Activated CD8-positive, alpha-beta memory T cell treated with anti-CD3 and anti-CD28 coated beads, Interleukin-2, amount 10 ng/mL, durations not matched to agents 7 days and 5 days (primary cell): Measurements from ENCODE around the gene KIF20A. TPM values are rescaled to one million over a fixed set of nuclear protein-coding genes. Genes with fewer than 3 reads are reported as not detected.

Experiments
- ATAC-seq: fragments of 150-1000 bp; cut with Tn5 transposase; one replicate; pipeline ENCODE4 v1.10.0; 2021; ENCODE audit warnings: moderate library complexity
- CTCF ChIA-PET: fragments of 350-600 bp; sonication (Branson Sonifier 250); formaldehyde crosslinking; loops from one replicate; lab custom pipeline; 2021; ENCODE audit warnings: antibody characterized with exemption; lab: Charles Lee
- DNase-seq: peaks from one replicate; pipeline ENCODE4 v3.0.0-alpha.2; 2020
- H3K27ac Mint-ChIP-seq: one replicate; pipeline ENCODE4 v1.8.0; 2021; ENCODE audit warnings: mild to moderate bottlenecking, mixed read lengths
- H3K27me3 Mint-ChIP-seq: one replicate; pipeline ENCODE4 v1.8.0; 2021; ENCODE audit warnings: mixed read lengths
- H3K36me3 Mint-ChIP-seq: one replicate; pipeline ENCODE4 v1.8.0; 2021; ENCODE audit warnings: mild to moderate bottlenecking, mixed read lengths
- H3K4me1 Mint-ChIP-seq: one replicate; pipeline ENCODE4 v1.8.0; 2021; ENCODE audit warnings: mixed read lengths
- H3K4me3 Mint-ChIP-seq: one replicate; pipeline ENCODE4 v1.8.0; 2021; ENCODE audit warnings: mild to moderate bottlenecking, moderate library complexity, mixed read lengths
- H3K9me3 Mint-ChIP-seq: one replicate; pipeline ENCODE4 v1.8.0; 2022; ENCODE audit warnings: low read depth, mixed read lengths
- total RNA-seq, 2 experiments: library from RNA; stranded (reverse); gene quantifications; one replicate each; pipeline ENCODE4 v1.2.3, GENCODE V29; 2021

KIF20A gene
- total RNA-seq, 2 experiments from 2014 or later: 61.7 to 64.3 TPM

DNA sequence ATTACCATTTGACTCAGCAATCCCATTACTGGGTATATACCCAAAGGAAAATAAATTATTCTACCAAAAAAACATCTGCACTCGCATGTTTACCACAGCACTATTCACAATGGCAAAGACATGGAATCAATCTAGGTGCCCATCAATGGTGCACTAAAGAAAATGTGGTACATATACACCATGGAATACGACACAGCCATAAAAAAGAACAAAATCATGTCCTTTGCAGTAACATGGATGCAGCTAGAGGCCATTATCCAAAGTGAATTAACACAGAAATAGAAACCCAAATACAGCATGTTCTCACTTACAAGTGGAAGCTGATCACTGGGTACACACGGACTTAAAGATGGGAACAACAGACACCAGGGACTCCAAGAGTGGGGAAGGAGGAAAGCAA, 32.1 kb downstream of the KIF20A start:
- Mint-ChIP-seq H3K27ac (no peak overlapping the region), H3K9me3 (no peaks in the 10 kb centered on the region), H3K36me3 (peaks cover 13% of the 10 kb centered on the region), H3K4me1 (peaks cover 27% of the 10 kb centered on the region), H3K27me3 (no peaks in the 10 kb centered on the region), H3K4me3 (peak overlapping the region; percentile 41)
- ATAC-seq (no peak), DNase-seq (no peak)
- CTCF ChIA-PET: interaction anchor here (0.8 to 1.0 kb wide), 2 partner anchors 11 to 129 kb away, joined by 3 read pairs; no protein-coding TSS in a partner anchor

DNA sequence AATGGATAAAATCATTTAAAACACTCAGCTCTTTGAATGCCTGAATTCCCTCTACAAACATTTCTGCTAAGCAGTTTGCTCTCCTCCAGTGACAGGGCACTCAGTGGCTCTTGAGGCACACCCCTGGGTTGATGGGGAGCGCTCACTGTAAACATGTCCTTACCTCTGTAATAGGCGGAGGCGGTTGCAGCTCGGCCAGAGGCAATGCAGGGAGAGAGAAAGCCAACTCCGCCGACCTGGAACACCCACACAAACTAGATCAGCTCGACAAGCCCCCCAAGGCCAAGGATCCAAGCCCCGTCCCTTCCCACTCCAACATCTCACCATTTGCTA, 33.9 kb downstream of the KIF20A start:
- Mint-ChIP-seq H3K9me3 (no peaks in the 10 kb centered on the region), H3K27me3 (no peaks in the 10 kb centered on the region), H3K27ac (peak overlapping the region; percentile 99), H3K4me1 (peaks cover 27% of the 10 kb centered on the region), H3K4me3 (peak overlapping the region; percentile 97), H3K36me3 (peaks cover 10% of the 10 kb centered on the region)
- ATAC-seq (peak; percentile 32), DNase-seq (no peak)
- CTCF ChIA-PET: interaction anchor here (1.0 to 3.7 kb wide), 5 partner anchors 10 to 250 kb away, joined by 3 to 28 read pairs (median 4); partner anchors contain the start of gene KDM3B

DNA sequence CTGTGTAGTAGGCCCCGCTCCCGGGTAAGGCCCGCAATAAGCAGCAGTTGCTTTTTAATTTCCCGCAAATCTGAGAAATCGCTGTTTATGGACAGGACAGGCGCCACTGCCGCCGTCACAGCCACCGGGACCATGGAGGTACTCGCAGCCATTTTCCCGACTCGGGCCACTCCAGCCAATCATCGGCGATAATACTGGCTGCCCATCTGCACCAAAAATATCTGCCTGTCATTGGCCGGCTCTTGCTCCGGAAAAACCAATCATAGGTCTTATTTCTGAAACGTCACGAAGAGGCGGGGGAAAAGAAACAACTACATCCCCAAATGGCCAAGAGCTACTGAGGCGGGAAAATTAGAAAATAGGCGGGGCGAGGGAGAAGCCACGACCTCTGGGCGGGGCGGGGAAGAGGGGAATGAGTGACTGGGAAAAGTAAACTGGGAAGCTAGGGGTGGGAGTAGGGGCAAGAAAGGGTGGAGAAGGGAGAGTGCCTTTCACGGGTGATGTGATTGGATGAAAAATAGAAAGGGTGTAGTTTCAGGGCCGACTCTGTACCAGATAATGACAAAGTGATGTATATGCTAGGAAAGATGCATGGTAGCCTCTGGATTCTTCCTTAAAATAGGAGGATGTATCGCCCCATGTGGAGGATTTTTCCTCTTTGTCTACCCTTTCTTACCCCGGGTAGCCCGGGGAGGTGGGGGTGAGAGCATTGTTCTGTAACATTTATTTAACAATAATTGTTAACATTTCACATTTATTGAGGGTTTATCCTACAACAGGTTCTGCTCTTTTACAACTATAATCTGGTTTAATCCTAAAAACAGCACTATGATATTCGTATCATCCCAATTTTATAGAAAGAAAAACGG, 34.5 kb downstream of the KIF20A start, which contains the start of gene CDC23:
Gene CDC23, minus strand, starts transcription at position 163 of the 869 bp plus-strand sequence. Its CDS starts 11 bp downstream, at position 152.
- no peaks in the 10 kb centered on the region for H3K9me3 Mint-ChIP-seq
- peak; percentile 96 for DNase-seq
- ATAC-seq: peak; percentile 100
- H3K36me3 Mint-ChIP-seq: peaks cover 7% of the 10 kb centered on the region
- CTCF ChIA-PET: interaction anchor here (1.0 to 3.7 kb wide), 5 partner anchors 10 to 250 kb away, joined by 3 to 28 read pairs (median 4); partner anchors contain the start of gene KDM3B
- peak within 1 kb of the TSS; percentile 97 for H3K4me3 Mint-ChIP-seq
- peaks cover 23% of the 10 kb centered on the region for H3K4me1 Mint-ChIP-seq
- peak within 1 kb of the TSS; percentile 99 for H3K27ac Mint-ChIP-seq
- H3K27me3 Mint-ChIP-seq: no peaks in the 10 kb centered on the region

DNA sequence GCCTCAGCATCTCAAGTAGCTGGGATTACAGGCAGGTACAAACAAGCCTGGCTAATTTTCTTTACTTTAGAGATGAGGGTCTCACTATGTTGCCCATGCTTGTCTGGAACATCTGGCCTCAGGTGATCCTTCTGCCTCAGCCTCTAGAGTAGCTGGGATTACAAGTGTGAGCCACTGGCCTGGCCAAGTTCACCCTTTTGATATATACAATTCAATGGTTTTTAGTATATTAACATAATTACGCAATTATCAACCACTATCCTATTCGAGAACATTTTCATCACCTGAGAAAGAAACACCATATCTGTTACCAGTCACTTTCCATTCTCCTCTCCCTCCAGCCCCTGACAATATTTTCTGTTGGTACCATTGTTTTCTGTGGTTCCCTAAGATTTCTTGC, 37.9 kb downstream of the KIF20A start:
- DNase-seq: no peak
- peaks cover 14% of the 10 kb centered on the region for H3K4me1 Mint-ChIP-seq
- no peak for ATAC-seq
- H3K4me3 Mint-ChIP-seq: no peak overlapping the region
- no peak overlapping the region for H3K27ac Mint-ChIP-seq
- no peaks in the 10 kb centered on the region for H3K9me3 Mint-ChIP-seq
- peaks cover 10% of the 10 kb centered on the region for H3K27me3 Mint-ChIP-seq
- peaks cover 3% of the 10 kb centered on the region for H3K36me3 Mint-ChIP-seq
- CTCF ChIA-PET: interaction anchor here (0.9 kb wide), 1 partner anchor 194 kb away, joined by 4 read pairs; no protein-coding TSS in a partner anchor

DNA sequence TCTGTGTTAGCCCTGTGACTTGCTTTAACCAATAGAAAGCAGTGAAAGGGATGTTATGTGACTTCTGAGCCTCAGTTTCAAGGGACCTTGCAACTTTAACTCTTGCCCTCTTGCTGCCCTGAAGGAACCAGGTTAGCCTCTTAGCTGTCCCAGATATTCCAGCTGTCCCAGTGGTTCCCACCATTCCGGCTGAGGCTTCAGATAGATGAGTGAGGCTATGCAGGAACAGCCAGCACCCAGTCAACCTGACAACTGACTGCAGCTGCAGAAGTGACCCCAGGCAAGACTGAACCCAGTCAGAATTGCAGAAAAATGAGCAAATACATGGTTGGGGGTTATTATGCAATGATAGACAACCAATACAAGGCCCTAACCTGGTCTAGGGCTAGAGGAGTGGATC, 44.6 kb downstream of the KIF20A start:
- ATAC-seq (no peak), DNase-seq (no peak)
- no peak overlapping the region for H3K4me3 Mint-ChIP-seq
- peaks cover 26% of the 10 kb centered on the region for H3K27me3 Mint-ChIP-seq
- no peaks in the 10 kb centered on the region for H3K9me3 Mint-ChIP-seq
- no peaks in the 10 kb centered on the region for H3K36me3 Mint-ChIP-seq
- H3K4me1 Mint-ChIP-seq: peaks cover 6% of the 10 kb centered on the region
- CTCF ChIA-PET: interaction anchor here (0.6 to 1.5 kb wide), 11 partner anchors 11 to 188 kb away, joined by 3 to 4 read pairs (median 4); partner anchors contain the start of genes CDC23 and CDC25C
- no peak overlapping the region for H3K27ac Mint-ChIP-seq

GRCh38 chr5:138224712-138225111, 45.8 kb downstream of the KIF20A start:
- Mint-ChIP-seq H3K4me3 (no peak overlapping the region), H3K27ac (no peak overlapping the region)
- no peak for ATAC-seq

GRCh38 chr5:138226910-138227309, 48.0 kb downstream of the KIF20A start:
- H3K36me3 Mint-ChIP-seq: no peaks in the 10 kb centered on the region
- peaks cover 26% of the 10 kb centered on the region for H3K27me3 Mint-ChIP-seq
- no peaks in the 10 kb centered on the region for H3K9me3 Mint-ChIP-seq
- no peak overlapping the region for H3K27ac Mint-ChIP-seq
- peaks cover 6% of the 10 kb centered on the region for H3K4me1 Mint-ChIP-seq
- CTCF ChIA-PET: no interaction called here
- H3K4me3 Mint-ChIP-seq: no peak overlapping the region
- ATAC-seq: no peak
- DNase-seq: no peak

More at GRCh38 chr5:138224712-138225111, 45.8 kb downstream of the KIF20A start:
- Mint-ChIP-seq H3K27me3 (peaks cover 20% of the 10 kb centered on the region), H3K4me1 (peaks cover 6% of the 10 kb centered on the region), H3K9me3 (no peaks in the 10 kb centered on the region), H3K36me3 (no peaks in the 10 kb centered on the region)
- no peak for DNase-seq
- CTCF ChIA-PET: interaction anchor here (1.2 kb wide), 2 partner anchors 45 to 186 kb away, joined by 3 to 4 read pairs; no protein-coding TSS in a partner anchor

DNA sequence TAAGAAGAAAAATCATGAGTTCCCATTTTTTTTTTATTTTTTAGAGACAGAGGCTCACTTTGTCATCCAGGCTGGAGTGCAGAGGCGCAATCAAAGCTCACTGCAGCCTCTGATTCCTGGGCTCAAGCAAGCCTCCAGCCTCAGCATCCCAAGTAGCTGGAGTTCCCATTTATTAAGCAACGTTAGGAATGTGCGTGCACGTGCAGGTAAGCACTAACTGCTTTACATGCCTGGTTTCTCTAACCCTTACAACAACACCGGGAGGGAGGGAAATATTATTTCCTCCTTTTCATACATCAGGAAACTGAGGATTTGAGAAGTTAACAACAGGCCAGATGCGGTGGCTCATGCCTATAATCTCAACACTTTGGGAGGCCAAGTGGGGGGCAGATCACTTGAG, 50.5 kb downstream of the KIF20A start:
- Mint-ChIP-seq H3K27me3 (peaks cover 27% of the 10 kb centered on the region), H3K4me3 (no peak overlapping the region), H3K36me3 (no peaks in the 10 kb centered on the region), H3K27ac (no peak overlapping the region), H3K9me3 (no peaks in the 10 kb centered on the region), H3K4me1 (no peaks in the 10 kb centered on the region)
- DNase-seq (no peak), ATAC-seq (no peak)
- CTCF ChIA-PET: interaction anchor here (0.7 to 1.5 kb wide), 2 partner anchors 10 to 340 kb away, joined by 3 to 4 read pairs; no protein-coding TSS in a partner anchor

DNA sequence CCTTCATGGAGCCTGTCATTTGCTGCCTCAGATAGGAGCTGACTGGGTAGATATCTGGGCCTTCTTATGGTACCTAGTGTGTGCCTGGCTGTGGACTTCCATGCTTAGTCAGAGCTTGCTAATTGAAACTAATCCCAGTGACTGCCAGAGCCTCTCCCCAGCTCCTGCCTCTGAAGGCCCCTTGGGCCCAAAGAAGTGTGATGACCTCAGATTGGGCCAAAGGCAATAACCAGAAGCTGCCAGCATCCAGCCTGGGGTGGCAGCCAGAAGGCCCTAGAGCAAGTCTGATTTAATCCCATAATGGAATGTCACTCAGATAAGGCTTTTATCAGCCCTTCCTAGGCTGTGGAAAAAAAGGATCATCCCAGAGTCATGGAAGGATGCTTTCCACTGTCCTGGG, 51.3 kb downstream of the KIF20A start:
- no peak for ATAC-seq

DNA sequence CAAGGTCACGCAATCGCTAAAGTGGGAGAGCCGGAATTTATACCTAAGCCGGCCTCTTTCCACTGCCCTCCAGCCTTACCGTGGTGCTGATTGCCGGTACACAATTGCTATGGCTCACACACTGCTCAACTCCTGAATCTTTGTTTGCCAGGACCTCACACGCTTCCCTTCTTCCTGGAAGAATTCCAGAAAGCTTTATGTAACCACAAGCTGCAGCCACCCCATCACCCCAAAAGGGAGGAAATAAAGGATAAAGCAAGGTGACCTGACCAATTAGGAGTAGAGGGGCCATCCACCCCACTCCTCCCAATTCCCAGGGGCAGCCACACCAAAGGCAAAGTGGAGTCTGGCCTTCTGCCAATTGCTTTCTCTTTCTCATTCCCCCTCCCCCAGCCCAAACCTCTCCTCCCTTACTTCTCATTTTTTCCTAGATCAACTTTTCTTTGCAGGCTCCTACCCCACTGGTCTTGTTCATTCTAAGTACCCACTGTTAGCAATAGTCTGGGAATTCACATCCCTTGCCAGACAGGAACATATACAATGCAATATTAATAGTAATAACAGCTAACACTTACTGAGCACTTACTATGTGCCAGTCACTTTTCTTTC, 52.2 kb downstream of the KIF20A start:
- Mint-ChIP-seq H3K36me3 (no peaks in the 10 kb centered on the region), H3K27ac (no peak overlapping the region), H3K27me3 (peaks cover 22% of the 10 kb centered on the region), H3K4me3 (no peak overlapping the region), H3K9me3 (no peaks in the 10 kb centered on the region), H3K4me1 (no peaks in the 10 kb centered on the region)
- ATAC-seq (no peak), DNase-seq (no peak)
- CTCF ChIA-PET: interaction anchor here (0.5 to 1.3 kb wide), 3 partner anchors 10 to 317 kb away, joined by 3 read pairs; no protein-coding TSS in a partner anchor

More for the DNA sequence above, 51.3 kb downstream of the KIF20A start:
- Mint-ChIP-seq H3K27me3 (peaks cover 28% of the 10 kb centered on the region), H3K9me3 (no peaks in the 10 kb centered on the region), H3K36me3 (no peaks in the 10 kb centered on the region), H3K4me1 (no peaks in the 10 kb centered on the region), H3K4me3 (no peak overlapping the region), H3K27ac (no peak overlapping the region)
- CTCF ChIA-PET: interaction anchor here (1.3 to 1.5 kb wide), 2 partner anchors 9 to 10 kb away, joined by 3 to 4 read pairs; no protein-coding TSS in a partner anchor
- DNase-seq: no peak

DNA sequence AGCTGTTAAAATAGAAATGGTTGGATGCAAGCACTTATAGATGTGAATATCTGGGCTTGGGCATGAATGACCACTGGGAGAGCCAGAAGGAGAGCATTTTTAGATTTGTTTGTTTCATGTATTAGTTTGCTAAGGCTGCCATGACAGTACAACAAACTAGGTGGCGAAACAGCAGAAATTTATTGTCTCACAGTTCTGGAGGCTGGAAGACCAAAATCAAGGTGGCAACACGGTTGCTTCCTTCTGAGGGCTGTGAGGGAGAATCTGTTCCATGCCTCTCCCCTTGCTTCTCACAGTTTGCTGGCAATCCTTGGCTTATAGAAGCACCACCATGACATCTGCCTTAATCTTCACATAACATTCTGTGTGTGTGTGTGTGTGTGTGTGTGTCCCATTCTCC, 54.4 kb downstream of the KIF20A start:
- CTCF ChIA-PET: interaction anchor here (0.6 to 1.2 kb wide), 2 partner anchors 16 to 270 kb away, joined by 3 read pairs; no protein-coding TSS in a partner anchor
- H3K27ac Mint-ChIP-seq: no peak overlapping the region
- no peak overlapping the region for H3K4me3 Mint-ChIP-seq
- no peaks in the 10 kb centered on the region for H3K4me1 Mint-ChIP-seq
- H3K27me3 Mint-ChIP-seq: peaks cover 29% of the 10 kb centered on the region
- H3K9me3 Mint-ChIP-seq: no peaks in the 10 kb centered on the region
- DNase-seq (no peak), ATAC-seq (no peak)
- H3K36me3 Mint-ChIP-seq: no peaks in the 10 kb centered on the region

DNA sequence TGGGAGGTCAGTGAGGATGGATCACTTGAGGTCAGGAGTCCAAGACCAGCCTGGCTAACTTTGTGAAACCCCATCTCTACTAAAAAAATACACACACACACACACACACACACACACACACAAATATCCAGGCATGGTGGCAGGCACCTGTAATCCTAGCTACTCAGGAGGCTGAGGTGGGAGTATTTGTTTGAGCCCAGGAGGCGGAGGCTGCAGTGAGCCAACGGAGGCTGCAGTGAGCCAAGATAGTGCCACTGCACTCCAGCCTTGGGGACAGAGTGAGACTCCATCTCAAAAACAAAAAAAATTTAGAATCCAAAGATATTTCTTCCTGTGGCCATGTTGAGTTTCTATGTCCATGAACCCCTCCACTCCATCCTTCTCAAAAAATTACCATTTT, 55.7 kb downstream of the KIF20A start:
- no peak overlapping the region for H3K27ac Mint-ChIP-seq
- H3K27me3 Mint-ChIP-seq: peaks cover 40% of the 10 kb centered on the region
- no peak overlapping the region for H3K4me3 Mint-ChIP-seq
- no peaks in the 10 kb centered on the region for H3K9me3 Mint-ChIP-seq
- no peaks in the 10 kb centered on the region for H3K36me3 Mint-ChIP-seq
- peaks cover 1% of the 10 kb centered on the region for H3K4me1 Mint-ChIP-seq
- no peak for DNase-seq
- no peak for ATAC-seq
- CTCF ChIA-PET: no interaction called here
